Stimulated activated CD8-positive, alpha-beta memory T cell treated with anti-CD3 and anti-CD28 coated beads, Interleukin-4, amount 100 ng/mL, for 24 hours (primary cell): ENCODE data around the gene SLIT1.

ENCODE experiments used
- DNase-seq: peaks from one replicate; pipeline ENCODE4 v3.0.0-alpha.2; 2020; ENCODE audit warnings: low read depth

Gene SLIT1

DNA sequence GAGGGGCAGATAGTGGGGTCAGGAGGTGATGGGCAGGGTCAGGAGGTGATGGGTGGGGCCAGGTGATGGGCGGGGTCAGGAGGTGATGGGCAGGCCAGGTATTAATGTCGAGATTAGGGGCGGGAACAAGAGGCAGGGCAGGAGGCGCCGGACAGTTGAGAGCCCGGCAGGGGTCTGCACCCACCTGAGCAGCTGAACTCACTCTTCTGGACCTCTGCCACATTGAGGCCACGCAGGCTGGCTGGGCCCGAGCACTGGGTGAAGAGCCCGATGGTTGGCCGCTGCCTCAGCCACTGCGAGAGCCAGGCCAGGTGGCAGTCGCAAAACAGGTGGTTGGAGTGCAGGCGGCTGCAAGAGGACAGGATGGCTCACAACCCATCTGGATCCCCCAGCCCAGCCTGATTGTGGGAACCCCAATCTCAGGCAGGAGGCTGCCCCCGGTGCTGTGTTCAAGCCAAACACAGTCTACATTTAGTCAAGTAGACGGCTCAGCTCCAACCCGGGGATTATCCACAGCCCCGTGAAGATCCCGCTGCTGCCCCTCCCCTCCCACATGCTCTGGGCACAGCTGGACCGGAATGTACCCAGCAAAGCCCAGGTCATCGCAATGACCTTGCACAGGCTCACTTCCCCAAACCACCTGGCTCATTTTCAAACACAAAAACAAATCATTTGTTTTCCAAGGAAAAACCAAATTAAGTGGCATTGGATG lies 122.3 kb downstream of the SLIT1 start:
- DNase-seq, result no peak

DNA sequence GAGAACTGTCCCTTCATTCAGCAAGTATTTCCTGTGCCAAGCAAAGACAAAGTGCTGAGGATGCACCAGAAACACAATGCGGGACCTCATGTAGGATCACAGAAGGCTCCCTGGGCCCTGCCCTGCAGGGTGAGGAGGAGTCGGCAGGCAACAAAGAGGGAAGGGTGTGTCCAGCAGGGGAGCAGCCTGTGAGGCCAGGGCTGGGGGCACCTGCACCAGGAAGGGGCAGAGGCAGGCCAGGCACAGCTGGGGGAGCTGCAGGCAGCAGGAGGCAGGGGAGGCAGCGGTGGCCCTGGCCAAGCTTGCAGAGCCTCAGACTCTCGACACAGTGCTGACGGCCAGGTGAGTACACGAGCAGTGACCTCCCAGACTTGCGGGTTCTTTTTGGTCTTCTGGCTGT lies 123.3 kb downstream of the SLIT1 start:
- no peak for DNase-seq

DNA sequence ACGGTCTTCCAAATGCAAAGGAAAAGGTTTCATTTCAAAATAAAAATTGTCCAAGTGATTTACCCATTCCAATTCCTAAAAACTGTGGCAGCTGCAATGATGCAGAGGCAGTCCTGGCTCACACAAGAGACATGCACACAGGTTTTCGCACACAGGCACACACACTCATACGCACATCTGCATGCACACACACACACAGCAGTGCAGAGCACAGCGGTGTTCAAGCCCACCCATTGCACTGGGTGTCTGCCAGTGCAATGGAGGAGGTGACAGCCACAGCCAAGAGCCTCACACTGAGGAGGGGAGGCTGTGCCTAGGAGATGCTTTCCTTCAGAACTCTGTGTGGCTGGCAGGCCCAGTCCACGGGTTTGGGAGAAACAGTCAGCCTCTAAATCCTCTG lies 123.7 kb downstream of the SLIT1 start:
- no peak for DNase-seq

DNA sequence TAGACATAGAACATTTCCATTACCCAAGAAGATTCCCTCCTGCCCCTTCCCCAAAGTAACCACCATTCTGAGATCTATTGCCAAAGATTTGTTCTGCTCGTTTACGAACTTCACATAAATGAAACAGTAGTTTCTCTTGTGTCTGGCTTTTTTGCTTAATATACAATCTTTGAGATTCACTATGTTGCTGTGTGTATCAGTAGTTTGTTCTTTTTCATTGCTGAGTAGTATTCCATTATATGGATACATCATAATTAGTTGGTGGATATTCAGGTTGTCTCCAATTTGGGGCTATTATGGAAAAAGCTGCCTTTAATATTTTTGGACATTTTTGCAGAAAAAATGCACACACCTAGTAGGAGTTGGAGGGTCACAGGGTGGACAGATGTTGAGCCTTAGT lies 124.3 kb downstream of the SLIT1 start:
- DNase-seq, result no peak

DNA sequence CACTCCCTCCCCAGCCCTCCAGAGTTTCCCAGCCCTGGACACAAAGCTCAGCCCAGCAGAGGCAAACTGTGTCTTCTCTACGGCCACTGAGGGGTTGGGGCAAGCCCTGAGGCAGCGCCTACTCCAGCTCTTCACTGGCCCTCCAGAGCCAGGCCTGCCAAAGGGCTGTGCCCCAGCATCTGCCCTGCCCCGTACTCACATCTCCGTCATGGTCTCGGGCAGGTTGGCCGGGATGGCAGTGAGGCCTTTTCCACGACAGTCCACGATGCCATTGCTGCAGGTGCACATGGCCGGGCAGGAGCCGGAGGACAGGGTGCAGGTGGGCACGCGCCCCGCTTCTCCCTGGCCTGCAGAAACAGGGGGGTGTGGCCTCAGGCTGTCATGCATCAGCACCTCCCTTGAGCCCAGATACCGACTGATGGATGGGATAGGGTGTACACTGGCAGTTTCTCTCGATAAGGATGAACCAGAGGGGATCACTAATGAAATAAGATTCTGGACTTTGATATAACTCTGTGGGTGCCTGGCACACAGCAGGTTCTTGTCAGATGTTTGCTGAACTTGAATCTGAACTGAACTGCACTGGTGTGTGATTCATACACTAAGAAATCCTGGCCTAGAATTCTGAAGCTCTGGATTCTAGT lies 125.2 kb downstream of the SLIT1 start:
- no peak for DNase-seq

DNA sequence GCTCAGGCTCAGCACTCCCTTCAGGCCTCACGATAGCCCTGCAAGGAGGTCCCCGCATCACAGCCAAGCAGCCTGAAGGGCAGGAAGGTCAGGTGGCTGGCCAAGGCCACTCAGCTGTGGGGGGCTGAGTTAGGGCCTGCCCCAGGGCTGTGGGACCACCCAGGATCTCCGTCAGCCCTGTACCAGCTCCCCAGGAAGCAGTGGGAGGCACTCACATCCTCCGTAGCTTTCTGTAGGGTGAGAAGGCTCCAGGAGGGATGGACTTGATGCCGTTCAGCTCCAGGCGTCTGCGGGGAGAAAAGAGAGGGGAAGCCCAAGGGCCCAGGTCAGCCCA lies 125.9 kb downstream of the SLIT1 start:
- DNase-seq, result no peak

DNA sequence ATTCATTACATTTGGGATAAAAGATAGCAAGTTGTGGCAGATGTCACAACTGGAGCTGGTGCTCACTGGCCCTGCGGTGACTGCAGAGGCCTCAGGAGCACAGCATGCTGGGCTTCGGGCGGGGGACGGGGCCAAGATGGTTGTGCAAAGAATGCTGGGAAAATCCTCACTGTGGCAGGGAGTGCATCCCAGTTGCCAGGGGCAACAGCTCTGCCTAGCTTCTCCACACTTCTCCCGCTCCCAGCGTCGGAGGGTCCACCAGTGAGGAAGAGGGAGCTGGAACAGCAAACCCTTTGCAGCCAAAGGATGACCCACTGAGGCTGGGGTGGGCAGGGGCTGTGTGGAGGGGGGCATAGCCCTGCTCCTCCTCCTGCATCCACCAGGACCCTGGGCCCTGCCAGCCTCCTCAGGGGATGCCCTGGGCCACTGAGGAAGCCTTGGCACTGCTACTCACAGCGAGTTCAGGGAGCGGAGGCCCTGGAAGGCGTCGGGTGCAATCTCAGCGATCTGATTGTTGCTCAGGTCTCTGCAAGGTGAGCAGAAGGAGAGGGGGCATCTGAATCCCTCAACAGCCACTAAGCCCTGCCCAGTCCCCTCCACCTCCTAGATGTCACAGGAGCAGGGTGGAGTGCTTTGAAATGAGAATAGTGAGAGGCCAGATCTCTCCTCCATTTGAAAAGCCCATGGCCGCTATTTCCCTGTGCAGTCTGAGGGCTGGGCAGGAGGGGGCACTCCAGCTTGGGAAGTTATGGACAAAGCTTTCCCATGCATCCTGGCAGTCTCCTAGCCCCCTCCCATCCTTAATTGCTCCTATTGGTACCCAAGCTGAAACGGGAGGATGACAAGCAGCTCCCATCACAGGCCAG lies 126.5 kb downstream of the SLIT1 start:
- no peak for DNase-seq

DNA sequence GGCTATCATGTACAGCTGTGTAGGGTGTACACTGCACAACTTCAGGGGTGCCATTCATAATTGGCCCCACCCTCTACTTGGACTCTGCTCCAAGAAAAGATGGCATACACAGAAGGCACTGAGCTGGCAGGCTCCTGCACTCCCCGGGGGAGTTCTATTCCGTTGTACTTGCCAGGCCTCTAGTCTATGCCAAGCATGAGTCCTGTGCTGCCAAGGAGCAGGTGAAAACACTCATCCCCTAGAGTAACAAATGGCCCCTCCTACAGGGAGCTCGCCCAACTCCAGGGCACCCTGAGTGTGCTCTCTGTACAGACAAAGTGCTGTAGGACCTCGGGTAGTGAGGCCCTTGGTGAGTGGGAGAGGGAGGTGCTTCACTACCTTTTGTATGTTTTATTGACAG lies 127.2 kb downstream of the SLIT1 start:
- no peak for DNase-seq

DNA sequence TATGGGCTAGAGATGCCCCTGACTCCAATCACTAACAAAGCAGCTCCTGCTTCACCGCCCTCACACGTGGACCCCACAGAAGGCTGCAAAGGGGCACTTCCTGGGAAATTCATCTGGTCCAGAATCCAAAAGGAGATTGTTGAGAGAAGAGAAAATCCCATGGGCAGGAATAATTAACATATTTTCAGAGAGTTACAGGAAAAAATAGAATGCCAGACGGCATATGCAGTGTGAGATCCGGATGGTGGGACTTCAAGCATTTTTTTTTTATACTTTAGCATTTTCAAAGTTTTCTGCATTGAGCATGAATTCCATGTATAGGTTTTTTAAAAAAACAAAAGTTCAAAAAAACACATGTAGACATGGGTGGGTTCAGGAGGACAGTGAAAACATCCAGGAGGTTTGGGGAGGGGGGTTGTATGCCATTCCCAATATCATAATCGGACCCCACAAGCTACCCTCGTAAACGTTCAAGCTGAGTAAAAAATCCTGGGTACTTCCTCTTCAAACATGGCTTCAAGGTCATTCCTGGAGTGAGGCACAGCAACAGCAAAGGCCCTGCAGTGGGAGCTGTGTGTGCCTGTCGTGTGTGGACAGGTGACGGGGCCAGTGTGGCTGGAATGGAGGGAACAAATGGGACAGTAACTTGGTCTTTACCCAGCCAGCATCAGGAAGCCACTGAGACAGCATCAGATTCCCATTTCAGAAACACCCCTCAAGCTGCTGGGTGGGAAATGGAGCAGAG lies 128.1 kb downstream of the SLIT1 start:
- DNase-seq, result no peak

DNA sequence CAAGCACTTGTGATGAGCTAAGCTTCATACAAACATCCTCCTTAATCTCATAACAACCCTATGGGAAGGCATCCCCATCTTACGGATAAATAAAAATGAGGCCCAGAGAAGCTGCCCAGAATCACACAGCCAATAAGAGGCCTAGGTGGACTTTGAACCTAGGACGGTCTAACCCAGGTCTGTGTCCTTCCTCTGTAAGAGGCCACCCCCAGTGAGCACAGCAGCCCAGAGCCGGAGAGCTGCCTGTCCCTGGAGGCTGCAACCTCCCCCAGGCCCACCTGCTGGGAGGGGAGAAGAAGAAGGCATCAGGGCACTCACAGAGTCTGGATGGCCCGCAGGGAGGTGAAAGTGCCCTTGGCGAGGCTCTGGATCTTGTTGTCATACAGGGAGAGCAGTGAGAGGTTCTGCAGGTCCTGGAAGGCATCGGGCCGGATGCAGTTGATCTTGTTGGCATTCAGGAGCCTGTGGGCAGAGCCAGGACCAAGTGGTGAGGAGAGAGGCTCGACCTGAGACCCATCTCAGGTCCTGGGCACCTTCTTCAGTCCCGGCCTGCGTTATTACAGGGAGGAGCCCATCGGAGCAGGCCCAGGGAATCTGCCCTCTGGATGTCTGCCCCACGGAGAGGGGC lies 129.6 kb downstream of the SLIT1 start:
- no peak for DNase-seq

DNA sequence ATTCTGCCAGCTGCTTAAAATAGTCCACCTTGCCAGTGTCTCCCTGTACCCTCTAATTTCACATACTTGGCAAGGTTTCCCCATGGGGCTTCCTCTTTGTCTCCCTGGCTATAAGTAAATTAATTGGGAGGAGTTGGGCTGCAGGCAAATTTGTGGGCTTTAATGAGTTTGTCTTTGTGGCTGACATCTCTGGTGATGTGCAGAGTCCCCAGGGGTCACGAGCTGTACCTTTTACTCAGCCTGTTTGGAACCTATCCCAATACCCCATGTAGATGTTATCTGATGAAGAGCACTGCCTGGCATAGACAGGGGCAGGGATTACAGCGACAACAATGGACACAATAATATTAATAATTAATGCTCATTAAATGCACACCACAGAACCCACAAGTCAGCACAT lies 132.5 kb downstream of the SLIT1 start:
- no peak for DNase-seq

DNA sequence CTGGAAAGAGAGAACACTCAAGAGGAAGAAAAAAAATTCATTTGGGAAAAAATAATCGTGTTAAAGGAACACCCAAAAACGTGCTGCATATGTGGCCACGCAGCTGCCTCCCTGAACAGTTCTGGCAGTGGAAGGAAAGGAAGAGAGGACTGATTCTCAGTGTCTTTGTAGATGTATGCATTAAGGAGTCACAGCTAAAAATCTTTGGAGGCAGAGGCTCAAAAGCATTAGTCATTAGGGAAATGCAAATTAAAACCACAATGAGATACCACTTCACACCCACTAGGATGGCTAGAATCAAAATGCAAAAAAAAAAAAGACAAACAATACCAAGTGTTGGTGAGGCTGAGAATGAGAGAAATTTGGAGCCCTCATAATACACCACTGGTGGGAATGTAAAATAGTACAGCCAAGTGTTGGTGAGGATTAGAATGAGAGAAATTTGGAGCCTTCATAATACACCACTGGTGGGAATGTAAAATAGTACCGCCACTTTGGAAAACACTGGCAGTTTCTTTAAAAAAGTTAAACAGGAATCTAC lies 134.7 kb downstream of the SLIT1 start:
- DNase-seq, result no peak

DNA sequence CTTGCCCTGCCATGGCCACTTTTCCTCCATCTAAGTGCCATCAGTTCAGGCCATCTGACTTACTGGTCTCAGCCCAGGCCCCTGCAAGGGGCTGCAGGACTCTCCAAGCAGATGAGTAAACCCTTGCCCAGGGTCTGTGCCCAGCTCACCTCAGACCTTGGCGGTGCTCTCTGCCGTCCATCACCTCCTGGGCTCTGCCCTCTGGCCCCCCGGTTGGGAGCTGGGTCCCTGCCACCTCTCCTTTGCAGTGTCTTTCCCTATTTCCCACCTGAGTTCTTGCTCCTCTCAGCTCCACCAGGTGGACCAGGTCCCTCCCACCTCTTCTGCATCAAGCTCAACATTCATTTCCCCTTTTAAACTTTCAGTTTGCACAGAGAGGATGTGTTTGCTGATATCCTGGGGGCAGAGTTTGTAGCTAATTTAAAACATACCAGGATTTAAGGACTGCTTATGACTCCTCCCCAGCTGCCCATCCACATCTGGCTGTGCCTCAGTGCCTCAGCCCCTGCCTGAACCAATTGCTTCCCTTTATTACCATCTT lies 135.5 kb downstream of the SLIT1 start:
- DNase-seq, result no peak

DNA sequence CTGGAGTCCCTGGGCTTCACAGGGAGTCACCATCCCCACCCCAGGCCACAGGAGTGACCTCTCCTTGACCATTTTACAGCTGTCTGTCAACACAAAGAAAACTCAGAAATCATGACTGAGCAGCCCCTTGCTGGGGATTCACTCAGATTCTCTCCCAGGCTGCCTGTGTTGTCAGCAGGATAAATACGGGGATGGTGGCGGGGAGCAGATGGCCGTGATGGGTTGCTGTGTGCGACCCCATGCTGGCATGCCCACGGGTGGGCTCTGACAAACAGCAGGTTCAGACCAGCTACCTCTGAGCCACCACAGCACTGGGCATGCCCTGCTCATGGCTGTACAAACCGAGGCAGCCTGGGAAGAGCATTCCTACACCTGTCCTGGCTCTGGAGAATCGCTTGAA lies 136.1 kb downstream of the SLIT1 start:
- DNase-seq, result no peak

DNA sequence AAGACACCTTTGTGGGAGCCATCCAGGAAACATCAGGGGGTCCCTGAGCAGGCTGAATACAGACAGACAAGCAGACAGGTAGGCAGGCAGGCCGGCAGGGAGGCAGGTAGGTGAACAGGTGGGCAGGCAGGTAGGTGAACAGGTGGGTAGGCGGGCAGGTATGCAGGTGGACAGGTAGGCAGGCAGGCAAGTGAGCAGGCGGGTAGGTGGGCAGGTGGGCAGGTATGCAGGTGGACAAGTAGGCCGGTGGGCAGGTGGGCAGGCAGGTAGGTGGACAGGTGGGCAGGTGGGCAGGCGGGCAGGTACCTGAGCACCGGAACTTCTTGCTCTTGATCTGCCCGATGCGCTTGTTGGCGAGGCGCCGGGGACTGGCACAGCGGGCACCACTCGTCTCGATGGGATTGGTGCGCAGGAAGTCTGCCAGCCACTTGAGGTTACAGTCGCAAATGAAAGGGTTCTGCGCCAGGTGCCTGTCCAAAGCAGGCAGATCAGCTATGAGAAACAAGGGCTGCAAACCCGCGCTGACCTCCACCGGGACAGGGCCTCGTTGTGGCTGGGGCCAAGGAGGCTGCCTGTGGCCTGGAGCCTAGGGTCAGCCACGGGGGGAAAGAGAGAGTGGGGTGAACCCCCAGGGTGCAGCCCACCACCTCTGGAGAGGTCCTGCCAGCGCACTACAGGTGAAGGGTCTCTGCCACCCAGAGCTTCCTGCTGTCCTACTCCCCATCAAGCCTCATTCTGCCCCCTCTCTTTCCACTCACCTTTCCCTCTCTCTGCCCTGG lies 136.9 kb downstream of the SLIT1 start:
- no peak for DNase-seq

DNA sequence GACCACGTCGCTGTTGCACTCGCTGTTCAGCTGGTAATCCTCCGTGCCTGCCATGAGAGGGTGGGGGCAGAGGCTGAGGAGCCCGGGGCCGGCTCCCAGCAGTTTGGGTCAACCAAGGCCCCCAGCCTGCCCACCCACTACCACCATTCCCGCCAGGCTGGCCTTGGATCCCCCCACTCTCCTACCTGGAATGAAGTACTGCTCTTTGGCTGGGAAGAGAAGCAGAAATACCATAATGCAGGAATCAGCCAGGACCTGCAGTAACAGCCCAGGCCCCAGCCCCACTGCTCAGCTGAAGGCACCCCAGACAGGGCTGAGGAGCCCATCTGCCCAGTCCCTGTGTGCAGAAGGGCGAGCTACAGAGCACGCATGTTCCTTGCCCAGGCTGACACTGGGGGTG lies 138.0 kb downstream of the SLIT1 start:
- DNase-seq, result no peak

DNA sequence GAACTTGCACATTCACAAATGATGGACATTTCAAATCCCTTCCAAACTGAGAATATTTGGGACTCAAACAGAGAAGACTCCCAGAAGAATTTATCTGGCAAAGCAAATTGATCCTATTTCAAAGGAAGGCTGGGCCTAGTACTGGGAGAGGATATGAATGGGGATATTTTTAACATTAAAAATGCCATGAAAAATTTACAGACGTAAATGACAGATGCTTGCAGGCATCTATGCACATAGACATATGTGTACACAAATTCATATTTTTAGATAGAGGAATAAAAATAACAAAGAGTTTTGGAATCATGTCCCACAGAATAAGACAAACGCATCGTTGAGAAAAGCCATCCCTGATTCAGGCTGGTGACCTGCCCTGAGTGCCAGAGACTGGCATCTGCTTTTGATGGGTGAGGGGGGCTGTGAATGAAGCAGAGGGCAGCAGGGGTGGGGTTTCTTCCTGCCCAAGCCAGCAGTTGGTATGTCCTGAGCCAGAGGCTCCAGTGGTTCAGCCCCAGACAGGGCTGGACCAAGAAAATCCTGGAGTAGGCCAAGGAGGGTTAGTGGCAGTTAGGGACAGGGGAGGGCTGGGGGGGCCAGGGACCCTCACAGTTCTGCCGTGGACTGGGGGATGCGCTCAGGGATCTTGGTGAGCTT lies 138.5 kb downstream of the SLIT1 start:
- no peak for DNase-seq

DNA sequence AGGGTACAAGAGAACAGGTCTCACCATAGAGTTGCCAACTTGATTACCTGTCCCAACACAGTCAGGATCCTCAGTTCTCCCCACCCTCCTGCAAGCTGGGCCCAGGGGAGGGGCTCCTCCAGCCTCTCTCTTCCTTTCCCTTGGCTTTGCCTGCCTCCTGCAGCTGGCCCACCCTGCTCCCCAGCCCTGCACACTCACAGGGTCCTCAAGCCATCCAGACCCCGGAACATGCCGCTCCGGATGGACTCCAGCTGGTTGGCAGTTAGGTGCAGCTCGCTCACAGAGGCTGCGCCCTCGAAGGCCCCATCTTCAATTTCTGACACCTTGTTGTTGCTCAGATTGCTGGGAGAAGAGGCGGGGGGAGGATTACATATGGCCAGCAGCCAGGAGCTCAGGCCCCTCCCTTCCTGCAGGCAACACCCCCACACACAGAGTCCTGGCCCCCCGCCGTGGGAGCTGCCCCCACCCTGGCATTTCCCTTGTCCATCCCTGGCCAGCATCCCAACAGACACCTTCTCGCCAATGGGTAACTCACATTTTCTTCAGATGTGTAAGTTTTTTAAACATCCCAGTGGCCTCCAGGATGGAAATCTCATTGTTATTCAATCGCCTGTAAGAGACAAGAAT lies 139.2 kb downstream of the SLIT1 start:
- no peak for DNase-seq

DNA sequence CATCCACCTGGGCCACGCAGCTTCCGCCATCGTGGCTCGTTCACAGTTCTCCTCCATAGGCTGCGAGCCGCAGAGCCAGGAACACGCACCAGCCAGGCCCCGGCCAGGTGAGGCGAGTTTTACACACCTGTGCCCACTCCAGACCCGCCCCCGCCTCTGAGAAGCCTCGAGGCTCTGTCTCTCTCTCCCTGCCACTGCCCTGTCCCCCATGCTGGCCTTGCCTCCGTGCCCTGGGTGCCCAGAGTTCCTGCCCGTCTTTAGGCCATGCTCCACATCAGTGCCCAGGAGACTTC lies 142.2 kb downstream of the SLIT1 start:
- no peak for DNase-seq
